Natural killer cell (primary cell): ENCODE measurements around the gene CCDC102B. TPM values are rescaled to one million over a fixed set of nuclear protein-coding genes. Genes with fewer than 3 reads are reported as not detected.

Experiments
- ATAC-seq, 3 donors: fragments of 150-1000 bp in 2 of 3; fragments of 200-7000 bp in 1 of 3; cut with Tn5 transposase; 1 replicate in 1 of 3; 2 replicates in 2 of 3; pipeline ENCODE4 v1.10.0; 2021; ENCODE audit warnings: mild to moderate bottlenecking in 2 of 3, moderate library complexity in 2 of 3
- DNase-seq, 2 donors: peaks; one replicate each; pipeline versions ENCODE4 v3.0.0 to v3.0.0-alpha.2; 2013 to 2021; ENCODE audit warnings: mixed read lengths in 1 of 2
- H3K27ac ChIP-seq: one replicate; pipeline ENCODE4 v1.5.1; 2013; ENCODE audit warnings: mild to moderate bottlenecking, low read length
- H3K27me3 ChIP-seq: one replicate; pipeline ENCODE4 v1.6.1; 2013; ENCODE audit warnings: low read length; ENCODE audit not compliant: control insufficient read depth, insufficient read depth
- H3K36me3 ChIP-seq: one replicate; pipeline ENCODE4 v1.6.1; 2013; ENCODE audit warnings: low read length; ENCODE audit not compliant: control insufficient read depth, insufficient read depth
- H3K4me1 ChIP-seq: one replicate; pipeline ENCODE4 v1.6.1; 2013; ENCODE audit warnings: low read length; ENCODE audit not compliant: control insufficient read depth, insufficient read depth
- H3K4me3 ChIP-seq: one replicate; pipeline ENCODE4 v1.5.1; 2013; ENCODE audit warnings: low read length
- H3K9me3 ChIP-seq: one replicate; pipeline ENCODE4 v1.6.1; 2013; ENCODE audit warnings: low read length; ENCODE audit not compliant: control insufficient read depth, insufficient read depth
- H3K27ac Mint-ChIP-seq, 2 donors: one replicate each; pipeline ENCODE4 v1.8.0; 2022; ENCODE audit warnings: mild to moderate bottlenecking in 2 of 2, mixed read lengths in 2 of 2, moderate library complexity in 1 of 2
- H3K27me3 Mint-ChIP-seq, 2 donors: one replicate each; pipeline ENCODE4 v1.8.0; 2022; ENCODE audit warnings: low read depth in 2 of 2, mixed read lengths in 2 of 2
- H3K36me3 Mint-ChIP-seq: one replicate; pipeline ENCODE4 v1.8.0; 2022; ENCODE audit warnings: mixed read lengths
- H3K4me1 Mint-ChIP-seq, 2 donors: one replicate each; pipeline ENCODE4 v1.8.0; 2022; ENCODE audit warnings: mixed read lengths in 2 of 2
- H3K4me3 Mint-ChIP-seq: one replicate; pipeline ENCODE4 v1.8.0; 2022; ENCODE audit warnings: mild to moderate bottlenecking, moderate library complexity, mixed read lengths
- H3K9me3 Mint-ChIP-seq, 2 donors: one replicate each; pipeline ENCODE4 v1.8.0; 2022; ENCODE audit warnings: mixed read lengths in 2 of 2
- WGBS: methylation state at CpG from one replicate; pipeline ENCODE4 v1.1.7; 2013; ENCODE audit warnings: missing lambda C conversion rate; ENCODE audit not compliant: insufficient coverage; 5-methylcytosine and 5-hydroxymethylcytosine counted together
- intact Hi-C: fragments of 100-400 bp; cut with micrococcal nuclease; formaldehyde crosslinking; loops from one replicate; pipeline ENCODE4 v1.14.2; 2022
- total RNA-seq, 4 donors: library from RNA; stranded (reverse); fragments of 120-200 nt in 1 of 4; gene quantifications; one replicate each; pipeline versions ENCODE4 v1.2.3 to v1.2.4, GENCODE V29; 2013 to 2022
- TF ChIP-seq, protein P1 (sequence below): fragments of 200-600 bp; IDR thresholded peaks from one replicate; pipeline ENCODE4 v1.8.0; 2022; ENCODE audit warnings: antibody characterized with exemption

Gene CCDC102B
- total RNA-seq, 3 donors from 2014 or later (not counting 1 experiment from before 2014, with no cell fraction given): 6.9 to 9.9 (median 8.9) TPM

DNA sequence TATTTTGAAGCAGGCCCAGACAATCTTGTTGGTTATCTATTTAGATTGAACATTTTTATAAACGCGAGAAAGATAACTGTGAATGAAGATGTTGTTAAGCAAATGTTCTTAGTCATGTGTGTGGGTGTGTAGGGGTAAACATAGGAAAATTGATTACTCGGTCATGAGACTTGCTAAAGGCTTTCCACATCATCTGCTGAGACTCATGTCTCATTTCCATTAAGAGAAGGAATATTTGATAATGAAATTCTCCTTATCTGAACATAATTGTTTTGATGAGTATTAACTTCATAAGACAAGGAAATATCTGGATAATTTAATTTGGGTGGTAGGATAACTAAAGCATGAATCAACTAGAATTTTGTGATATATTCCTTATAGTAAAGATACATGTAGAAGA is 19.7 kb downstream of the CCDC102B start:
- Histone ChIP-seq H3K9me3 (no peaks in the 10 kb centered on the region), H3K36me3 (no peaks in the 10 kb centered on the region), H3K4me1 (no peaks in the 10 kb centered on the region), H3K27me3 (no peaks in the 10 kb centered on the region), H3K4me3 (no peak overlapping the region), H3K27ac (no peak overlapping the region)
- Mint-ChIP-seq H3K27me3 (no peaks in the 10 kb centered on the region), H3K9me3 (peaks cover 0 to 2% of the 10 kb centered on the region in 2 donors), H3K27ac (no peak overlapping the region), H3K36me3 (no peaks in the 10 kb centered on the region), H3K4me1 (no peaks in the 10 kb centered on the region), H3K4me3 (no peak overlapping the region)
- TF ChIP-seq, protein P1, sequence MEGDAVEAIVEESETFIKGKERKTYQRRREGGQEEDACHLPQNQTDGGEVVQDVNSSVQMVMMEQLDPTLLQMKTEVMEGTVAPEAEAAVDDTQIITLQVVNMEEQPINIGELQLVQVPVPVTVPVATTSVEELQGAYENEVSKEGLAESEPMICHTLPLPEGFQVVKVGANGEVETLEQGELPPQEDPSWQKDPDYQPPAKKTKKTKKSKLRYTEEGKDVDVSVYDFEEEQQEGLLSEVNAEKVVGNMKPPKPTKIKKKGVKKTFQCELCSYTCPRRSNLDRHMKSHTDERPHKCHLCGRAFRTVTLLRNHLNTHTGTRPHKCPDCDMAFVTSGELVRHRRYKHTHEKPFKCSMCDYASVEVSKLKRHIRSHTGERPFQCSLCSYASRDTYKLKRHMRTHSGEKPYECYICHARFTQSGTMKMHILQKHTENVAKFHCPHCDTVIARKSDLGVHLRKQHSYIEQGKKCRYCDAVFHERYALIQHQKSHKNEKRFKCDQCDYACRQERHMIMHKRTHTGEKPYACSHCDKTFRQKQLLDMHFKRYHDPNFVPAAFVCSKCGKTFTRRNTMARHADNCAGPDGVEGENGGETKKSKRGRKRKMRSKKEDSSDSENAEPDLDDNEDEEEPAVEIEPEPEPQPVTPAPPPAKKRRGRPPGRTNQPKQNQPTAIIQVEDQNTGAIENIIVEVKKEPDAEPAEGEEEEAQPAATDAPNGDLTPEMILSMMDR: no peak
- ATAC-seq: no peak
- WGBS: 68% methylated on average over 2 of the region's 3 CpGs
- DNase-seq: no peak
- intact Hi-C loops: no loop called here

GRCh38 chr18:68818584-68818983 is 20.7 kb downstream of the CCDC102B start:
- Mint-ChIP-seq H3K36me3 (no peaks in the 10 kb centered on the region), H3K4me1 (no peaks in the 10 kb centered on the region), H3K27ac (no peak overlapping the region), H3K4me3 (no peak overlapping the region), H3K27me3 (no peaks in the 10 kb centered on the region), H3K9me3 (peaks cover 0 to 3% of the 10 kb centered on the region in 2 donors)
- no CpG with 5 or more reads among the region's 2 CpGs for WGBS
- intact Hi-C loops: no loop called here
- TF ChIP-seq, protein P1: no peak
- DNase-seq (no peak), ATAC-seq (no peak)
- Histone ChIP-seq H3K4me1 (no peaks in the 10 kb centered on the region), H3K27ac (no peak overlapping the region), H3K27me3 (no peaks in the 10 kb centered on the region), H3K36me3 (no peaks in the 10 kb centered on the region), H3K4me3 (no peak overlapping the region), H3K9me3 (no peaks in the 10 kb centered on the region)

DNA sequence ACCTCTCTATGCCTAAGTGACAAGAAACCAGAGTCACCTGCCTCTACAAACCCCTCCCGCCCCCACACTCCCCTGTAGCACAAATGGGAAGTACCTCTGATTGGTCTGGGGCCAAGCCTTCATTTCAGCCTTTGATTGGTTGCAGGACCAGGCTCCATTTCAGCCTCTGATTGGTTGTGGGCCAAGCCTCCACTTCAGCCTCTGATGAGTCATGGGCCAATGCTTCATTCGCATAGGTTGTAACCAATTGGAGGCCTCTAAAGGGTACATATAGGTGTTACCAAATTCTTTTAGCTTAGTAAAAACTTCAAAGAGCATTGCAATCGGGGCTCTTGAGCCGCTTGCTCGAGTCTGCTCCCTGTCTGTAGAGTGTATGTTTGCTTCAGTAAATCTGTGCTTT is 25.0 kb downstream of the CCDC102B start:
- no peaks in the 10 kb centered on the region for H3K4me1 ChIP-seq
- Mint-ChIP-seq H3K27ac (no peak overlapping the region), H3K36me3 (no peaks in the 10 kb centered on the region), H3K4me3 (no peak overlapping the region), H3K27me3 (no peaks in the 10 kb centered on the region), H3K9me3 (peaks cover 0 to 5% of the 10 kb centered on the region in 2 donors), H3K4me1 (no peaks in the 10 kb centered on the region)
- intact Hi-C loops: no loop called here
- DNase-seq (no peak), ATAC-seq (no peak)
- no peak overlapping the region for H3K27ac ChIP-seq
- WGBS: 85% methylated on average over 5 of the region's 5 CpGs
- H3K36me3 ChIP-seq: no peaks in the 10 kb centered on the region
- TF ChIP-seq, protein P1: no peak
- no peaks in the 10 kb centered on the region for H3K27me3 ChIP-seq
- H3K9me3 ChIP-seq: no peaks in the 10 kb centered on the region
- no peak overlapping the region for H3K4me3 ChIP-seq

DNA sequence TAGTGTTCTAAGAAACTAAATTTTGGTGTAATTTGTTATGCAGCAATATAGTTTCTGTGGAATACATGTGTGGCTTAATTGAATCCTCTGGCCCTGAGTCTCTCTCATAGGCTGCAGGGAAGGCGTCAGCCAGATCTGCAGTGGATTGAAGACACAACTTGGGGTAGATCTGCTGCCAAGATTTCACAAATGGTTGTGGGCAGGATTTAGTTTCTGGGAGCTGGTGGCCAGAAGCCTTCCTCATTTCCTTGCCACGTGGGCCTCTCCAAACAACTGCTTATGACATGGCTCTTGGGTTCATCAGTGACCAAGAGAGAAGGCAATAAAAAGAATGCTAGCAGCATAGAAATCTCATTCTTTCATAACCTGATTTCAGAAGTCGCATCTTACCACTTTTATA is 28.2 kb downstream of the CCDC102B start:
- WGBS: 66% methylated on average over 2 of the region's 3 CpGs
- intact Hi-C loops: no loop called here

More for the DNA sequence above, 28.2 kb downstream of the CCDC102B start:
- Histone ChIP-seq H3K36me3 (no peaks in the 10 kb centered on the region), H3K4me1 (no peaks in the 10 kb centered on the region), H3K27me3 (no peaks in the 10 kb centered on the region), H3K9me3 (no peaks in the 10 kb centered on the region), H3K4me3 (no peak overlapping the region), H3K27ac (no peak overlapping the region)
- ATAC-seq (no peak), DNase-seq (no peak)
- Mint-ChIP-seq H3K27me3 (no peaks in the 10 kb centered on the region), H3K4me3 (no peak overlapping the region), H3K4me1 (no peaks in the 10 kb centered on the region), H3K36me3 (no peaks in the 10 kb centered on the region), H3K9me3 (peaks cover 0 to 5% of the 10 kb centered on the region in 2 donors), H3K27ac (no peak overlapping the region)
- TF ChIP-seq, protein P1: no peak
